ENCODE measurements around the gene C5orf47. TPM values are rescaled to one million over a fixed set of nuclear protein-coding genes. Genes with fewer than 3 reads are reported as not detected.

Gene C5orf47
- total RNA-seq, 4 donors from 2014 or later = not detected

- DNase-seq = no peak
- Histone ChIP-seq H3K4me1 (no peaks in the 10 kb centered on the region), H3K27me3 (no peaks in the 10 kb centered on the region), H3K27ac (no peak overlapping the region), H3K9me3 (no peaks in the 10 kb centered on the region), H3K4me3 (no peak overlapping the region), H3K36me3 (no peaks in the 10 kb centered on the region)
- TF ChIP-seq CTCF (IDR thresholded peaks at IDR 0.05) = no peak
- TF ChIP-seq POLR2A (IDR thresholded peaks at IDR 0.05) = no peak
Measured at GRCh38 chr5:174046558-174046957, 57.6 kb downstream of the C5orf47 start.

- Histone ChIP-seq H3K9me3 (no peaks in the 10 kb centered on the region), H3K36me3 (no peaks in the 10 kb centered on the region), H3K27ac (no peak overlapping the region), H3K4me3 (no peak overlapping the region), H3K4me1 (no peaks in the 10 kb centered on the region), H3K27me3 (no peaks in the 10 kb centered on the region)
- DNase-seq = no peak
- no peak for TF ChIP-seq CTCF (IDR thresholded peaks at IDR 0.05)
- no peak for TF ChIP-seq POLR2A (IDR thresholded peaks at IDR 0.05)
Measured at GRCh38 chr5:174047472-174048099, 58.6 kb downstream of the C5orf47 start.

GRCh38 chr5:174052636-174053035 is 63.7 kb downstream of the C5orf47 start:
- Histone ChIP-seq H3K4me1 (no peaks in the 10 kb centered on the region), H3K27me3 (no peaks in the 10 kb centered on the region), H3K9me3 (no peaks in the 10 kb centered on the region), H3K27ac (no peak overlapping the region), H3K4me3 (no peak overlapping the region), H3K36me3 (no peaks in the 10 kb centered on the region)
- no peak for TF ChIP-seq POLR2A (IDR thresholded peaks at IDR 0.05)
- no peak for TF ChIP-seq CTCF (IDR thresholded peaks at IDR 0.05)
- DNase-seq = no peak

- TF ChIP-seq CTCF (IDR thresholded peaks at IDR 0.05) = no peak
- no peaks in the 10 kb centered on the region for H3K9me3 ChIP-seq
- H3K4me1 ChIP-seq = no peaks in the 10 kb centered on the region
- DNase-seq = no peak
- no peak overlapping the region for H3K4me3 ChIP-seq
- no peaks in the 10 kb centered on the region for H3K27me3 ChIP-seq
- no peaks in the 10 kb centered on the region for H3K36me3 ChIP-seq
- no peak overlapping the region for H3K27ac ChIP-seq
Measured at GRCh38 chr5:174053905-174054304, 64.9 kb downstream of the C5orf47 start.

Other genes with a start within 250 kb of the C5orf47 start
- gene CPEB4, start 100.8 kb upstream of the C5orf47 start, total RNA-seq = 10 to 100 TPM; 29.7 to 67.0 (median 57.6) TPM
- gene NSG2, start 56.5 kb downstream of the C5orf47 start, total RNA-seq = 1 to 10 TPM in 2 of 4 donors, under 1 TPM in 1, not detected in 1; 0.94 to 1.9 (median 1.8) TPM